22Rv1 (cell line): Measurements from ENCODE around the gene NPC1.

ENCODE experiments used
- ZFX ChIP-seq: fragments of 450-650 bp; IDR thresholded peaks from 2 replicates; pipeline ENCODE4 v1.6.1; 2017; ENCODE audit warnings: antibody characterized with exemption, borderline replicate concordance
- TF ChIP-seq, protein P1 (sequence below): fragments of 450-650 bp; IDR thresholded peaks from 2 replicates; pipeline ENCODE4 v1.5.1; 2017; ENCODE audit warnings: mild to moderate bottlenecking

DNA sequence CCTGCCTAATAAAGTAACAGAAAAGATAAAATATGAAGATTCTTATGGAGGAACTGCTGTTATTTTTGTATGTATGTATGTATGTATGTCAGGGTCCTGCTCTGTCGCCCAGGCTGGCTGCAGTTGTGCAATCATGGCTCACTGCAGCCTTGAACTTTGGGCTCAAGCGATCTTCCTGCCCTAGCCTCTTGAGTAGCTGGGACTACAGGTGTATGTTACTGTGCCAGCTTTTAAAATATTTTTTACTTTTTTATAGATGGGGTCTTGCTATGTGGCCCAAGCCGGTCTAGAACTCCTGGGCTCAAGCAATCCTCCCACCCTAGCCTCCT, 49.7 kb upstream of the NPC1 start:
- TF ChIP-seq, protein P1, sequence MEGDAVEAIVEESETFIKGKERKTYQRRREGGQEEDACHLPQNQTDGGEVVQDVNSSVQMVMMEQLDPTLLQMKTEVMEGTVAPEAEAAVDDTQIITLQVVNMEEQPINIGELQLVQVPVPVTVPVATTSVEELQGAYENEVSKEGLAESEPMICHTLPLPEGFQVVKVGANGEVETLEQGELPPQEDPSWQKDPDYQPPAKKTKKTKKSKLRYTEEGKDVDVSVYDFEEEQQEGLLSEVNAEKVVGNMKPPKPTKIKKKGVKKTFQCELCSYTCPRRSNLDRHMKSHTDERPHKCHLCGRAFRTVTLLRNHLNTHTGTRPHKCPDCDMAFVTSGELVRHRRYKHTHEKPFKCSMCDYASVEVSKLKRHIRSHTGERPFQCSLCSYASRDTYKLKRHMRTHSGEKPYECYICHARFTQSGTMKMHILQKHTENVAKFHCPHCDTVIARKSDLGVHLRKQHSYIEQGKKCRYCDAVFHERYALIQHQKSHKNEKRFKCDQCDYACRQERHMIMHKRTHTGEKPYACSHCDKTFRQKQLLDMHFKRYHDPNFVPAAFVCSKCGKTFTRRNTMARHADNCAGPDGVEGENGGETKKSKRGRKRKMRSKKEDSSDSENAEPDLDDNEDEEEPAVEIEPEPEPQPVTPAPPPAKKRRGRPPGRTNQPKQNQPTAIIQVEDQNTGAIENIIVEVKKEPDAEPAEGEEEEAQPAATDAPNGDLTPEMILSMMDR, result no peak
- no peak for TF ChIP-seq ZFX
